Duodenal mucosa (tissue), 2 donors: ENCODE results near the gene HCN4.

Source experiments
- H3K27ac ChIP-seq: one replicate; pipeline ENCODE4 v1.7.0; 2013; ENCODE audit warnings: low read depth, low read length
- H3K27me3 ChIP-seq, 2 donors: one replicate each; pipeline ENCODE4 v1.7.0; 2013; ENCODE audit warnings: low read length in 2 of 2, control low read depth in 1 of 2; ENCODE audit not compliant: insufficient read depth in 2 of 2, control insufficient read depth in 1 of 2
- H3K36me3 ChIP-seq, 2 donors: one replicate each; pipeline ENCODE4 v1.7.0; 2013; ENCODE audit warnings: low read length in 2 of 2, control low read depth in 1 of 2; ENCODE audit not compliant: insufficient read depth in 2 of 2, control insufficient read depth in 1 of 2
- H3K4me1 ChIP-seq, 2 donors: one replicate each; pipeline ENCODE4 v1.7.0; 2013; ENCODE audit warnings: low read length in 2 of 2, control low read depth in 1 of 2; ENCODE audit not compliant: insufficient read depth in 2 of 2, control insufficient read depth in 1 of 2
- H3K4me3 ChIP-seq, 2 donors: one replicate each; pipeline ENCODE4 v1.7.0; 2013; ENCODE audit warnings: low read length in 2 of 2, low read depth in 1 of 2
- H3K9ac ChIP-seq, 2 donors: one replicate each; pipeline ENCODE4 v1.7.0; 2013; ENCODE audit warnings: low read length in 2 of 2, low read depth in 1 of 2
- H3K9me3 ChIP-seq, 2 donors: one replicate each; pipeline ENCODE4 v1.7.0; 2013; ENCODE audit warnings: low read length in 2 of 2, control low read depth in 1 of 2; ENCODE audit not compliant: control insufficient read depth in 1 of 2

Gene HCN4

GRCh38 chr15:73329501-73330200, 39.1 kb downstream of the HCN4 start:
- H3K27me3 ChIP-seq, result no peaks in the 10 kb centered on the region
- H3K9ac ChIP-seq, result no peak overlapping the region
- no peaks in the 10 kb centered on the region for H3K9me3 ChIP-seq
- no peaks in the 10 kb centered on the region for H3K4me1 ChIP-seq
- H3K27ac ChIP-seq, result no peak overlapping the region
- no peaks in the 10 kb centered on the region for H3K36me3 ChIP-seq
- no peak overlapping the region for H3K4me3 ChIP-seq

- Histone ChIP-seq H3K9ac (no peak overlapping the region), H3K27ac (no peak overlapping the region), H3K9me3 (no peaks in the 10 kb centered on the region), H3K4me3 (no peak overlapping the region), H3K27me3 (no peaks in the 10 kb centered on the region), H3K36me3 (no peaks in the 10 kb centered on the region), H3K4me1 (no peaks in the 10 kb centered on the region)
Observed at GRCh38 chr15:73328981-73329380, 39.8 kb downstream of the HCN4 start.

GRCh38 chr15:73328149-73328820, 40.5 kb downstream of the HCN4 start:
- no peaks in the 10 kb centered on the region for H3K36me3 ChIP-seq
- no peaks in the 10 kb centered on the region for H3K27me3 ChIP-seq
- H3K4me3 ChIP-seq, result no peak overlapping the region
- H3K4me1 ChIP-seq, result no peaks in the 10 kb centered on the region
- H3K9ac ChIP-seq, result no peak overlapping the region
- H3K27ac ChIP-seq, result no peak overlapping the region
- no peaks in the 10 kb centered on the region for H3K9me3 ChIP-seq

GRCh38 chr15:73326157-73326556, 42.6 kb downstream of the HCN4 start:
- Histone ChIP-seq H3K4me1 (no peaks in the 10 kb centered on the region), H3K36me3 (no peaks in the 10 kb centered on the region)

GRCh38 chr15:73325191-73325861, 43.4 kb downstream of the HCN4 start:
- H3K9me3 ChIP-seq, result no peaks in the 10 kb centered on the region
- no peak overlapping the region for H3K4me3 ChIP-seq
- peaks cover 0 to 6% of the 10 kb centered on the region in 2 donors for H3K27me3 ChIP-seq
- no peak overlapping the region for H3K27ac ChIP-seq
- H3K9ac ChIP-seq, result no peak overlapping the region
- H3K4me1 ChIP-seq, result no peaks in the 10 kb centered on the region
- no peaks in the 10 kb centered on the region for H3K36me3 ChIP-seq

More at GRCh38 chr15:73326157-73326556, 42.6 kb downstream of the HCN4 start:
- no peak overlapping the region for H3K4me3 ChIP-seq
- H3K9ac ChIP-seq, result no peak overlapping the region
- H3K27ac ChIP-seq, result no peak overlapping the region
- H3K9me3 ChIP-seq, result no peaks in the 10 kb centered on the region
- no peaks in the 10 kb centered on the region for H3K27me3 ChIP-seq

GRCh38 chr15:73324496-73325170, 44.1 kb downstream of the HCN4 start:
- H3K4me3 ChIP-seq, result no peak overlapping the region
- H3K27me3 ChIP-seq, result peaks cover 0 to 12% of the 10 kb centered on the region in 2 donors
- H3K9me3 ChIP-seq, result no peaks in the 10 kb centered on the region
- no peak overlapping the region for H3K27ac ChIP-seq
- H3K36me3 ChIP-seq, result no peaks in the 10 kb centered on the region
- no peaks in the 10 kb centered on the region for H3K4me1 ChIP-seq
- H3K9ac ChIP-seq, result no peak overlapping the region

GRCh38 chr15:73323956-73324355, 44.8 kb downstream of the HCN4 start:
- Histone ChIP-seq H3K4me3 (no peak overlapping the region), H3K27ac (no peak overlapping the region), H3K36me3 (no peaks in the 10 kb centered on the region), H3K9me3 (no peaks in the 10 kb centered on the region), H3K4me1 (no peaks in the 10 kb centered on the region), H3K9ac (no peak overlapping the region), H3K27me3 (peaks cover 4 to 12% of the 10 kb centered on the region in 2 donors)

GRCh38 chr15:73323374-73323955, 45.3 kb downstream of the HCN4 start:
- Histone ChIP-seq H3K9me3 (no peaks in the 10 kb centered on the region), H3K27ac (no peak overlapping the region), H3K4me3 (no peak overlapping the region), H3K27me3 (peaks cover 6 to 12% of the 10 kb centered on the region in 2 donors), H3K4me1 (no peaks in the 10 kb centered on the region), H3K9ac (no peak overlapping the region), H3K36me3 (no peaks in the 10 kb centered on the region)

- Histone ChIP-seq H3K9ac (no peak overlapping the region), H3K27me3 (peaks cover 6 to 12% of the 10 kb centered on the region in 2 donors), H3K4me1 (no peaks in the 10 kb centered on the region), H3K4me3 (no peak overlapping the region), H3K9me3 (no peaks in the 10 kb centered on the region), H3K36me3 (no peaks in the 10 kb centered on the region), H3K27ac (no peak overlapping the region)
Observed at GRCh38 chr15:73322665-73323373, 45.9 kb downstream of the HCN4 start.
